Activated CD8-positive, alpha-beta memory T cell treated with anti-CD3 and anti-CD28 coated beads for 48 hours (primary cell): Measurements from ENCODE around the gene SLC38A2.

Experiments
- DNase-seq, 3 experiments: peaks; one replicate each; pipeline ENCODE4 v3.0.0-alpha.2; 2020; ENCODE audit warnings: low read depth in 2 of 3, low spot score in 2 of 3

Gene SLC38A2

GRCh38 chr12:46362895-46363581 lies 9.5 kb downstream of the SLC38A2 start:
- DNase-seq: no peak

GRCh38 chr12:46361667-46362034 lies 10.9 kb downstream of the SLC38A2 start:
- no peak for DNase-seq

- no peak for DNase-seq
These were observed 11.5 kb downstream of the SLC38A2 start for GRCh38 chr12:46360908-46361666.

GRCh38 chr12:46360370-46360769 lies 12.2 kb downstream of the SLC38A2 start:
- DNase-seq: no peak

DNA sequence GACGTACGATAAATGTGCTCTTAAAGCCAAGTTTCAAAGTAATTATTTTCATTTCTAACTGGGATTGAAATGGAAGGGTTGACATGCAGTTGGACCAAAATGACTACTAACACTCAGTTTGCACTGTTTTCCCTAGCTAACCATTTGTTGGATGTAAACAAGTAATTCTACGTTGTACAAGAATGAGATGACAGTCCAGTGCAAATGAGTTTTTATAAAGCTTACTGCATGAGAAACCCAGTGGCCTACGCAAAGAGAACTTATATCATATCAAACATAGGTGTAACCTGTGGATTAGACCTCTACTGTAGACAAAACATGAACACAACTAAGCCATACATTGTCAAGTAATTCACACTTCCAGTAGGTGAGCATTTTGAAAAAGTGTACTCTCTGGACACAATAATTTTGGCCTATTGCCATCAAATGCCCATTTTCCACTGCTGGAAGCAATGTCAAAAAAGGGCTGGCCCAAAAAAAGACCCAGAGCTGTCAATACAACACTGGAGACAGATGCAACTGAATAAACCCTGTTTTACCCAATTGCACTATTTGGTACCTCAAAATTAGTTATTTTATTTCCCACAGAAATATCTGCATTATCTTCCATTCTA lies 12.8 kb downstream of the SLC38A2 start:
- no peak for DNase-seq

DNA sequence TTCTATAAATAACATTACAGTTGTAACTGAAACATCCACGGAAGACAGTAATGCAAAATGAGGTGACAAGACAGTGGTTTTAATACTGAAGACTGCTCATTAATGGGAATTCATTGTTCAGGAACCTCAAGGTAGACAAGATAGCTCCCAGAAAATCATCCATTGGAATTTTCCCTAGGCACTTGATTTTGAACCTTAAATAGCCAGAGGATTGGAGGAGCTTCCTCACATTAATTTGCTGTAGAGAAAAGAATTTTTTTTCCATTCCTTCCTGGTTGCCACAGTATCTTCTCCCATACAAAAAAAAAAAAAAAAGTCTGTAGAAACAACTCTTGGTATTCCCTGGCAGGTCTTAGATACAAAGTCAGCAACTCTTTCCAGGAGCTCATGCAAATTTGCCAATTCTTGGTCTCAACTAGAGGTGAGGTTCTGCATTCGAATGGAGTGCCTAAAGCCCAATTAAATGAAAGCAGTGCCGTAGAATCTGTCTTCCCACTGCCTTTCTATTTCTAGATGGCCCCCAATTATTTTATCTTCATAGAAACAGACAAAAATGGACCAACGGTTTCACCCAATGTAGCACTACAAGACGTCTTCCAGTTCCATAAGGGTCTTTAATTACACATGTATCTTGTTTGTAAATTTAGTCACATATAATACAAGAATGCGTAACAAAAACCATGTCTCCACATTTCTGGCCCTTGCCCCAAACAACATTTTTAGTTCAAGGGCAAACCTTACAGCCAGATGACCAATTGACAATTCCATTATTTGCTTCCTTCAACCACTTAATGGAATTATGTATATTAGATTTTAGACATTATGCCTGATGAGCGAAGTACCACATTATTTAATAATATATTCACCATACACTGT lies 13.5 kb downstream of the SLC38A2 start:
- DNase-seq: no peak

DNA sequence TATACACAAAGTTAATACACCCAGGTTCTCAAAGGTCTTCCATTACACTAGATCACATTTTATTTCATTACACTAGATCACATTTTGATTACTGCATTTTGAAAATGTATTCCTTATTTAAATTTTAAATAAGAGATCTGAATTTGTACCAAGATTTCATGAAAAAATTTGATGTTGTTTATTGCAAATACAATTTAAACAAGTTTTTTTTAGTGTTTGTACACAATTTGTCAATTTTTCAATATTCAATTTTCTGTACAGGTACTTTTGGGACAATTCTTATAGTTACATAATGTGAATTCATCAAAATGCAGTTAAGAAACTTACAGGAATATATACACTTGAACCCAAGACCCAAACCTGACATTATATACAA lies 14.3 kb downstream of the SLC38A2 start:
- DNase-seq: no peak

DNA sequence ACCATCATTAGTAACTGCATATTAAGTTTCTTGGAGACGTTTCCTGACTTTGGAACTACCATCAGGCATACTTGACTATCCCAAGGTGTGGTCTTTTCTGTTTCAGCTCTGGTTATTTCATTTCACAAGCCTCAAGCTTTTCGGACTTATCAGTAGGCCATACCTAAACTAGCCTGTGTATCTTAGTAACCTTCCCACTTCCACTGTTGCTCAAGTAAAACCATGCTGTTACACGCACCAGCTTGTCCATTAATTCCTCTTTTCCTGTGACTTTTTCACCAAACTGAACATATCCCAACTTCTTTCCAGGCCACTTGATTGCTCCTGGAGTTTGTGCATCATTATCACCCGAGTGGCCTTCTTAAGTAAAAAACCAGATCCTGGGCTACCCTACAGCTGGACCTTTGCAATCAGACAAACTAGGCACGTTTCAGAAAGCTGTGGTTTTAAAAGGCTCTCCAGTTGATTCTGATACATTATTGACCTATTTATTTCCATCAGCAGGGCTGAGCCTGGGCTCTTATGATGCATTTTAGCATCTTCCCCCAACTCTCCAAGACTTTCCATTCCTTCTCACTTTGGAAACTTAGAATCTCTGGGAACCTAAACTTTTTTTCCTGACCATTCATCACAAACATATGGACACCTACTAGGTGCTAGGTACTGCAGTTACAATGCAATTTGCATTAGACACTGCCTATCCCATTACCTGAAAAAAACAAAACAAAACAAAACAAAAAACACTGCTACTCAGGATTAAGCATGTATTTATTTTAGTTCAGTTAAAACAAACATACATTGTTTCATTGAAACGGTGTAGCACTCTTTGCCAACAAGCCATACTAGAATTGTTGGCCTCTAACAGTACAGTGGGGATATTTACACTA lies 14.9 kb downstream of the SLC38A2 start:
- no peak for DNase-seq

GRCh38 chr12:46356655-46357437 lies 15.7 kb downstream of the SLC38A2 start:
- DNase-seq: no peak

DNA sequence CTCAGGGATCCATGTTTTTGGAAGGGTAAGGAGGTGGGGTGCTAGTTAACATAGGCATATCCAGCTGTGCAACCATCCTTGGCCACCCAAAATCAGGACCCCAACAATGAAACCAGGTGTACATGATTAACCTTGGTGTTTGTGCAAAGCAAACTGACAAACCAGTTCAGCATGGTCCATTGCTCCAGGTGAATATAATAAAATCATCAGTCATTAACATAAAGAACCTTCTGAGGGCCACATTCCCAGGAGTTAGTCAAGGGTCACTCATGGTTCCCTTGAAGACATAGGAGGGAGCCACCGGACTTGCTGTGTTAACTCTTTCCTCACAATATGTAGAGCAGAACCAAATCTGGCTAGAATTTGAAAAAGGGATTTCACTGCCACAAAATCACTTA lies 17.8 kb downstream of the SLC38A2 start:
- no peak for DNase-seq

- no peak for DNase-seq
These were observed 18.3 kb downstream of the SLC38A2 start for GRCh38 chr12:46354111-46354801.

DNA sequence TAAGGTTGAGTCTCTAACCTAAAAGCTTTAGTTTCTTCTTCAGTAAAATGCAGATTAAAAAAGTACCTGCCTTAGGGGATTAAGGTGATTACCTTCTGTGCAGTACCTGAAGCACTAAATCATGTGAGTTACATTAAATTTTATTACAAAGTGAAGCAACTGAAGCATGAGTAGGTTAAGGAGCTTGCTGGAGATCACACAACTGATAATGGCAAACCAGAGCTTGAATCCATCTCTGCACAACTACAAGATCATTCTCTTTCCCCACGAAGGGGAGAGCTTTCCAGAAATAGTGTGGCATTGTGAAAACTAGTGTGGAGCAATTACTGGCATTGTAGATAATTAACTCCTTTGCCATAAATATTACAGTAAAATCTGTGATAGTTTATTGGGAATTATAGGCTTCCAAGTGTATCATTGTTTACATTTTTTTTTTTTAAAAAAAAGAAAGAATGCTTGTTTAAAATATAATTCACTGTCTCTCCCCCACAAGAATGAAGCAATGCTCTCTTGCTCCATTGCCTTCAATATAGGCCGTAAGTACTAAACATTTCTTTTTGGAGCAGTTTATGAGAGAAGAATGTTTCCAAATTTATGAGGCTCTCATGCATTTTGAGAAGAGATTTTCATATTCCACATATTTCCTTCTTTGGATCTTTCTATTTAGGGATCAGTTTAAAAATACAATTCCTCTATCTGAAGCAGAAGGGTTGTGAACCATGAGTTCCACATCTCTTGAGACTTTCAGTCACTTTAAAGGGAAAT lies 20.5 kb downstream of the SLC38A2 start:
- no peak for DNase-seq

DNA sequence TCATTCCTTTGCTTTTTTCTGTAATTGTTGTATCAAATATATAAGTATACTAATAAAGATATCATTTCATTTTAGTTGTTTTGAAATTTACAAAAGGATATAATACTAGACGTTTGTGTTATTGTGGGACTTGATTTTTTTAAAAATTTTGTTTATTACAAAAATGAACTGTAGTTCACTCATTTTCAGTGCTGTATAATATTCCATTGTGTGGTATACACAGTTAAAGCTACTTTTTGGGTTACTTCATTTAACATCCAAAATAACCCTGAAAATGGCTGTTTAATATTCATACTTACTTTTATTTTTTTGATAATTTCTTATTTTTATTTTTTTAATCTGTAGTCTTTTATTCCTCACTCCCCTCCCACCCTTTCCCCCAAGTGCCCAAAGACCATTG lies 21.4 kb downstream of the SLC38A2 start:
- no peak for DNase-seq

DNA sequence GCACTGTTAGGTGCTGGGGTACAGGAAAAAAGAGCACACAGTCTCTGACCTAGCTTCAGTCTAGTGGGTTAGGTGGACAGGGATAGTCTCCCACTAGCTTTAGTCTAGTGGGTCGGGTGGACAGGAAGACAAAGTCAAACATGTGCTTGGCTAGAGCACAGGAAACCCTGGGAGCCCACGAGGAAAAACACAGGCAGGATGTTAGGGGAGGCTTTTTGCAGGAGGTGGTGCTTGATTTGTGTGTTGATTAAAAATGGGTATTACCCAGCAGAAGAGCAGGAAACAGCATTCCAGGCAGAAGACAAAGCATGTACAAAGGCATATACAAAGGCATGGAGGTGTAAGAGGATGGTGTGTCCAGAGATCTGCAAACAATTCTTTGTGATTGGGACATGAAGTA lies 23.3 kb downstream of the SLC38A2 start:
- DNase-seq: no peak

- no peak for DNase-seq
These were observed 29.3 kb downstream of the SLC38A2 start for GRCh38 chr12:46343118-46343852.

DNA sequence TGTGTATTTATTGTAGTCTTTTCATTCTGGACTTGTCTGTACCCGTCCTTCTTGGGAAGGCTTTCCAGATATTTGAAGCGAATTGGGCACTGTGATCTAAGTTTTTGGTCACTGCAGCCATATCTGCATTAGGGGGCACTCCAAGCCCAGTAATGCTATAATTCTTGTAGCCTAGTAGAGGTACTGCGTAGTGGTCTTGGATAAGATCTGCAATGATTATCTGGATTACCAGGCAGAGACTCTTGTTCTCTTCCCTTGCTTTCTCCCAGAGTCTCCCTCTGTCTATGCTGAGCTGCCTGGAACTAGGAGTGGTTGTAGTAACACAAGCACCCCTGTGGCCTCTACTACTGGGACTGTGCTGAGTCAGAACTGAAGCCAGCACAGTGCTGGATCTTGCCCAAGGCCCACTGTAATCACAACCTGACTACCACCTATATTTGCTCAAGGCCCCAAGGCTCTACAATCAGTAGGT lies 30.0 kb downstream of the SLC38A2 start:
- DNase-seq: no peak

GRCh38 chr12:46339051-46339450 lies 33.5 kb downstream of the SLC38A2 start:
- DNase-seq: no peak

DNA sequence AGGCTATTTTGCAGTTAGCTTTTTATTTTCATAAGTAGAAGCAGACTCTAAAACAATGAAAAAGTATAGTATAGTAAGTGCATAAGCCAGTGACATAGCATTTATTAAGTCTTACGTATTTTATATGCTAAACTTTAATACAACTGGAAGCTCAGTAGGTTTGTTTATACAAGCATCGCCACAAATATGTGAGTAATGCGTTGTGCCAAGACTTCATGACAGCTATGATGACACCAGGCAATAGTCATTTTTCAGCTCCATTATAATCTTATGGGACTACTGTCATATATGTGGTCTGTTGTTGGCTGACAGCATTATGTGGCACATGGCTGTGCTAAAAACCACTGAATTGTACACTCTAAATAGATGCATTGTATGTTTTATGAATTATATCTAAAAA lies 40.3 kb downstream of the SLC38A2 start:
- no peak for DNase-seq
